IgD-negative memory B cell (primary cell): ENCODE data around the gene PTPN4. TPM values are rescaled to one million over a fixed set of nuclear protein-coding genes. Genes with fewer than 3 reads are reported as not detected.

Source experiments
- H3K27ac Mint-ChIP-seq, 3 donors: one replicate each; pipeline ENCODE4 v1.8.0; 2020 to 2022; ENCODE audit warnings: mild to moderate bottlenecking in 3 of 3, mixed read lengths in 3 of 3, moderate library complexity in 1 of 3
- H3K27me3 Mint-ChIP-seq: one replicate; pipeline ENCODE4 v1.8.0; 2021; ENCODE audit warnings: mixed read lengths
- H3K36me3 Mint-ChIP-seq: one replicate; pipeline ENCODE4 v1.8.0; 2020; ENCODE audit warnings: mild to moderate bottlenecking, mixed read lengths
- H3K4me1 Mint-ChIP-seq, 3 donors: one replicate each; pipeline ENCODE4 v1.8.0; 2020 to 2022; ENCODE audit warnings: mixed read lengths in 3 of 3, mild to moderate bottlenecking in 1 of 3
- H3K4me3 Mint-ChIP-seq, 4 donors: one replicate each; pipeline ENCODE4 v1.8.0; 2020 to 2022; ENCODE audit warnings: mild to moderate bottlenecking in 4 of 4, mixed read lengths in 4 of 4, moderate library complexity in 3 of 4
- H3K9me3 Mint-ChIP-seq, 3 donors: one replicate each; pipeline ENCODE4 v1.8.0; 2020 to 2021; ENCODE audit warnings: mixed read lengths in 3 of 3, mild to moderate bottlenecking in 1 of 3
- polyA plus RNA-seq: library from polyadenylated mRNA; unstranded; fragments of 300-500 nt; fragmentation: Illumina TruSeq; gene quantifications from one replicate; pipeline ENCODE4 v1.2.3, GENCODE V29; 2021

PTPN4 gene
- polyA plus RNA-seq, 1 donor from 2014 or later, result 21.4 TPM

DNA sequence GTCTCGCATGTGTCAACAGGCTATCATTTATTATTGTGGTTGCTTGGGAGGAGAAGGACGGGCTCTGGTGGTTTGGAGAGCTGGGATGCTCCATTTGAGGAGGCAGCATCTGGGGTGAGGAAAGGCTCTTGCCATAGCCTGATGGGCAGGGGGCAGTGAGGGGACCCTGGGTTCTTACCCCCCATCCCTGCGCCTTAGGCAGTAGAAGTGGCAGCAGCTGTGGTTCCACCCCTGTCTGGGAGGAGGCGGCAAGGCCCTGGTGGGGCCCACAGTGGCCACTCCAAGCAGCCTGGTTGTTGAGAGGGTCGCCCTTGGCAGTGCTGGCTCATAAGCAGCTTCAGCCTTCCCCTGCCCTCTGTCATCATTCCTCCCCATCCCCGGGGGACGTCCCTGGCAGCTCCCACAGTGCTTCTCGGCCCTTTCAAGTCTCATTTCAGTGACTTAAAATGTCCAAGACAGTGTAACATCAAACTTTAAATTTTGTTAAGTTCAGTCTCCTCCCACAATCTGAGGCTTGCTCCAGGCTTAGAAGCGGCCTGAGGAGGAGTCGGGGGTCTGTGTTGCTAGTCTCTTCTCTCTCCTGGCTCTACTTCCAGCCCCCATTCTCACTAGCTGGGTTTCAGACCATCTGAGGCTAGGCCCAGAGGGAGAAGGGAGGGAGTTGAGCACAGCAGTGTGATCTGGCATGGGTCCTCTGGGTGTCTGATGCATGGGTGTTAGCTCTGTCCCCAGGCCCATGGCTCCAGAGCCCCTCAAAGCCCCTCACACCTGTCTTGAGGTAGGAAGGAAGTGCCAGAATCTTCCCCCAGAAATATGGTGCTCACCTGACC is 34.9 kb upstream of the PTPN4 start:
- no peak overlapping the region for H3K4me3 Mint-ChIP-seq
- H3K27me3 Mint-ChIP-seq, result peaks cover 4% of the 10 kb centered on the region
- no peak overlapping the region for H3K27ac Mint-ChIP-seq
- H3K36me3 Mint-ChIP-seq, result peaks cover 4% of the 10 kb centered on the region
- H3K9me3 Mint-ChIP-seq, result no peaks in the 10 kb centered on the region
- no peaks in the 10 kb centered on the region for H3K4me1 Mint-ChIP-seq

DNA sequence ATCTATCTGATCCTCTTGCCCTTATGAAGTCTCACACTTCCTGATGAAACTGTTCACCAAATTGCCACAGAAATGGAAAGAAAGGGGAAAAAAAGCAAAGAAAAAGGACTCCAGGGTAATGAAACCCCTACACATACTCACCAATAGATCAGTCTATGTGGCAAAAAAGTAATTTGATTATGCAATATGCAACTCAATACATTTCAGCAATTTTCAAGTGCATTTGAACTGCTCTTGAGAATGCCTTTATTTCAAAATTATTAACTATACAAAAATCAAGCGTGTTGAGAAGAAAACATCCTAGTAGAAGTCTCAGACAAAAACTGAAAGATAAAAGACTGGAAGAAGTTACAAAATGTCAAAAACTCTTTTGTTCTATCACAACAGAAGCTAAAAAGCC is 32.2 kb upstream of the PTPN4 start:
- Mint-ChIP-seq H3K9me3 (peaks cover 0 to 3% (median 0%) of the 10 kb centered on the region in 3 donors), H3K27ac (no peak overlapping the region), H3K27me3 (peaks cover 7% of the 10 kb centered on the region), H3K4me1 (no peaks in the 10 kb centered on the region), H3K4me3 (no peak overlapping the region), H3K36me3 (peaks cover 3% of the 10 kb centered on the region)

DNA sequence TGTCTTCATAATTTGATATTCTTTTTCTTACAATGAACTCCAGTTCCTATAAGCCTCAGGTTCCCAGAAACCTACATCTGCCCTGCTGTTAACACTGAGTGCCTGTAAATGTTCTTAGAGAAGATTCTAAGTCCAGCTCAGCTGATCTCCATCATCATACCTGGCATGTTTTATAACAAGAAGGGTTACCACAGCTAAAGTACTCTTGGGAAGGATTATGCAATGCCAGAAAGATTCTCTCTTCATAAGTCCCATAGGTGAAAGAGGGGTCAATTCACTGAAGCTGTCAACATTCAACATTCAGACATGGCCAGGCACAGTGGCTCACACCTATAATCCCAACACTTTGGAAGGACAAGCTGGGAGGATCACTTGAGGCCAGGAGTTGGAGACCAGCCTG is 31.3 kb upstream of the PTPN4 start:
- Mint-ChIP-seq H3K9me3 (peaks cover 0 to 4% (median 0%) of the 10 kb centered on the region in 3 donors), H3K36me3 (peaks cover 3% of the 10 kb centered on the region), H3K27ac (no peak overlapping the region), H3K4me1 (no peaks in the 10 kb centered on the region), H3K27me3 (peaks cover 7% of the 10 kb centered on the region), H3K4me3 (no peak overlapping the region)

GRCh38 chr2:119730671-119731177 is 29.0 kb upstream of the PTPN4 start:
- H3K27ac Mint-ChIP-seq, result no peak overlapping the region
- H3K27me3 Mint-ChIP-seq, result peaks cover 8% of the 10 kb centered on the region
- no peaks in the 10 kb centered on the region for H3K36me3 Mint-ChIP-seq
- peaks cover 0 to 4% (median 0%) of the 10 kb centered on the region in 3 donors for H3K9me3 Mint-ChIP-seq
- H3K4me3 Mint-ChIP-seq, result no peak overlapping the region
- H3K4me1 Mint-ChIP-seq, result peaks cover 0 to 2% (median 0%) of the 10 kb centered on the region in 3 donors

DNA sequence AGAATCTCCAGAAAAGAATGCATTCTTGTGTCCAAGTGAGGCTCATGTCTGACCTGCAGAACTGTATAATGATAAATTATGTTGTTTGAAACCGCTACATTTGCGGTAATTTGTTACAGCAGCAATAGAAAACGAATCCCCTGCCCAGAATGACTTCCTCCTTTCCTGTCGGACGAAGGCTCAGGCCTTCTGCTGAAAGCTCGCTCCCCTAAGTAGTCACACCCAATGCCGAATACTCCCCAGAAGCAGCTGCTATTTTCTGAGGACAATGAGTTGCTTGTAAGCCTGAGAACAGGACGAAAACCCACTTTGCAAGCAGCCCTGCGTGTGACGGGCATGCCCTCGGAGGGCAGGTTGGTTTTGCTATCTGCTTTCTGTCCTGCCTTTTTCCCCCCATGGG is 27.7 kb upstream of the PTPN4 start:
- peaks cover 10% of the 10 kb centered on the region for H3K27me3 Mint-ChIP-seq
- peaks cover 0 to 4% (median 0%) of the 10 kb centered on the region in 3 donors for H3K9me3 Mint-ChIP-seq
- peaks cover 0 to 2% (median 0%) of the 10 kb centered on the region in 3 donors for H3K4me1 Mint-ChIP-seq
- H3K4me3 Mint-ChIP-seq, result no peak overlapping the region
- peak overlapping the region in 1 of 3 donors; percentile 36 for H3K27ac Mint-ChIP-seq
- H3K36me3 Mint-ChIP-seq, result no peaks in the 10 kb centered on the region

DNA sequence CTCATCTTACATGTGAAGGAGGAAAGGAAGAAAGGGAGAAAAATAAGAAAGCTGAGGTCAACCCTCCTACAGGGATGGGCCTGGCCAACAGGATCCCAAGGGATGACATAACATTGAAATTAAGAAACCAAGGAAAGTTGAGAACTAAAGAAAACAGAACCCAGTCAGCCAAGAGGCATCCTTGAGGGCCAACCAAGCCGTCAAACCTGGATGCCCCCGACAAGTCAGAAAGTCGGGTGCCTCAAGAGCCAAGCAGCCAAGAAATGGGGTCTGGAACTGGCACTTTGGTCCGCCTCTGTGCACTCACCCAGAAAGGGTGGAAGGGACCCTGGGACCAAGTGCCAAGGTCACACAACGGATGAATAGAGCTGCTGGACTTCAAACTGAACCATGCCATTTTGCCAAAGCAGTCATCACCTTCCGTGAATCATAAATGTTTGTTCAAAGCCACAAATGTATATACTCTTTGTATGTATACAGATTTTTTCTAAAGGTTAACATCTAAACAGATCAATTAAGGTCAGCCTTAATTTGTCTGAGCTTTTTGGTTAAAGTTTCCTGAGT is 27.0 kb upstream of the PTPN4 start:
- Mint-ChIP-seq H3K4me1 (peaks cover 0 to 2% (median 0%) of the 10 kb centered on the region in 3 donors), H3K9me3 (peaks cover 0 to 4% (median 0%) of the 10 kb centered on the region in 3 donors), H3K36me3 (no peaks in the 10 kb centered on the region)

GRCh38 chr2:119734047-119734446 is 25.7 kb upstream of the PTPN4 start:
- H3K27me3 Mint-ChIP-seq, result peaks cover 9% of the 10 kb centered on the region
- no peaks in the 10 kb centered on the region for H3K36me3 Mint-ChIP-seq
- peaks cover 0 to 2% (median 0%) of the 10 kb centered on the region in 3 donors for H3K4me1 Mint-ChIP-seq
- H3K4me3 Mint-ChIP-seq, result no peak overlapping the region
- no peak overlapping the region for H3K27ac Mint-ChIP-seq
- H3K9me3 Mint-ChIP-seq, result peaks cover 0 to 4% (median 0%) of the 10 kb centered on the region in 3 donors

More for the DNA sequence above, 27.0 kb upstream of the PTPN4 start:
- Mint-ChIP-seq H3K4me3 (no peak overlapping the region), H3K27me3 (peaks cover 11% of the 10 kb centered on the region), H3K27ac (no peak overlapping the region)

DNA sequence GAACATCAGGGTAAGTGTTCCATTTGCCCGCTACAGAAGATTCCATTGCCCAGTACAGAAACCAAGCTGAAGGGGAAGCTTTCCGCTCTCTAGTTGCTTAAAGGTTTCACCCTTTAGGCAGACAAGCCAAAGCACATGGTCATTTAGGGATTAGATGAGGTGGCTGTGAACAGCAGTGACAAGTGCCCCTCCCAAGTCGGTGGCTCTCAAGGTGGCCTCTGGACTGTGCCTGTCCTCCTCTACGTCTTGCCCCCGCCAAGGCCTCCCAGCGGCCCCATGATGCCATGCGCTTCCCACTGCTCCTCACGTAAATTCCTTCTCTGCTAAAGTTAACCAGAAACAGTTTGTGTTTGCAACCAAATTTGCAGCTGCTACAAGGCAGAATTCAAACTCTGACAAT is 24.2 kb upstream of the PTPN4 start:
- Mint-ChIP-seq H3K36me3 (no peaks in the 10 kb centered on the region), H3K27me3 (peaks cover 12% of the 10 kb centered on the region), H3K9me3 (peaks cover 0 to 4% (median 0%) of the 10 kb centered on the region in 3 donors), H3K4me1 (peaks cover 0 to 2% (median 0%) of the 10 kb centered on the region in 3 donors), H3K27ac (no peak overlapping the region), H3K4me3 (no peak overlapping the region)

DNA sequence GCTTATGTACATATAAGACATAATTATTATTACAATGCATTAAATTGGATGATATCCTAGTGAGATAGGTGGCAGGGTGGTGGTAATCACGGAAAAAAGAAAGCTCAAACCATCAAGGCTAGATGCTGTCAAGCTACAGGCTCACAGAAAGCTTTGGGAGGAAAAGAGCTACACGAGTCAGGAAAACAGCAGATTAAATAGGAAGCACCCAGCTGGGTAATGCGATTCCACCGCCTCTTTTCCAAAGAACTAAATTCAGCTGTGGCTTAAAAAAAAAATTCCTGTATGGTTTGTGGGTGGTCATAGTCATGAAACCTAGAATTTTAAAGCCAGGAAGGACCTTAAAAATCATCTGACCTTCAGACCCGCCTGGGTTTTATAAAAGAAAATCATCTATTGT is 23.7 kb upstream of the PTPN4 start:
- Mint-ChIP-seq H3K4me1 (peaks cover 0 to 2% (median 0%) of the 10 kb centered on the region in 3 donors), H3K36me3 (no peaks in the 10 kb centered on the region), H3K27ac (no peak overlapping the region), H3K27me3 (peaks cover 11% of the 10 kb centered on the region), H3K9me3 (peaks cover 0 to 4% (median 0%) of the 10 kb centered on the region in 3 donors), H3K4me3 (no peak overlapping the region)

DNA sequence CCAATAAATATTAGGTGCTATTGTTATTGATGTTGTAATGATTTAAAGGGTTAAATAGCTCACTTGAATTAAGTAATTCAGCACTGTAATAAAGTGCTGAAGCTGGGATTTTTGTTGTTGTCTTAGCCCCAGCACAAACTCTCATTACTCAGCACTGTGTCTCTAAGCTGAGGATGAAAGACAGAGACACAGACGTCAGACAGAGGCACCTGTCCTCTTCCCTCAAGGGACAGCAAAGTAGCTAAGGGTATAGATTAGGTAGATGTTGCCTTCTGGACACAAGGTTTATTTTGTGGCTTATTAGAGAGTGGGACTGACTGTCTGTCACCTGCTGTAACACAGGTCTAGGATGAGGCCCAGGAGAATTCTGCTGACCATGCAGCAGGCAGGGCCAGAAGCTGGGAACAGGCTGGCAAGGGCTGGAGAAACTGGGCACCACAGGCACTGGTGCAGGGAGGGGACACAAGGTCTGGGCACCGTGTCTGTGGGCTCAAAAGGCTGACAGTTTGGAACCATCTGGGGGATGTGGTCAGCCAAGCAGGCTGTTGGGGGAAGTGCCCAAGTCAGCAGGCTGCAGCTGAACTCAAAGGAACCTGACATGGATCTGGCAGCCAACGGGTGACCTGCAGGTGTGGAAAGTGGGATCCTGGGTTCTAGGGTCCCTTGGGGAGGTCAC is 20.0 kb upstream of the PTPN4 start:
- Mint-ChIP-seq H3K27me3 (peaks cover 12% of the 10 kb centered on the region), H3K36me3 (no peaks in the 10 kb centered on the region), H3K4me1 (no peaks in the 10 kb centered on the region), H3K27ac (no peak overlapping the region), H3K4me3 (no peak overlapping the region), H3K9me3 (no peaks in the 10 kb centered on the region)

- peaks cover 15% of the 10 kb centered on the region for H3K27me3 Mint-ChIP-seq
- H3K9me3 Mint-ChIP-seq, result no peaks in the 10 kb centered on the region
- no peak overlapping the region for H3K4me3 Mint-ChIP-seq
- no peaks in the 10 kb centered on the region for H3K4me1 Mint-ChIP-seq
- H3K27ac Mint-ChIP-seq, result no peak overlapping the region
- no peaks in the 10 kb centered on the region for H3K36me3 Mint-ChIP-seq
Measured at GRCh38 chr2:119741001-119741400, 18.7 kb upstream of the PTPN4 start.

GRCh38 chr2:119741868-119742267 is 17.9 kb upstream of the PTPN4 start:
- Mint-ChIP-seq H3K27ac (no peak overlapping the region), H3K36me3 (no peaks in the 10 kb centered on the region), H3K9me3 (no peaks in the 10 kb centered on the region), H3K4me3 (no peak overlapping the region), H3K4me1 (no peaks in the 10 kb centered on the region), H3K27me3 (peaks cover 16% of the 10 kb centered on the region)

- no peak overlapping the region for H3K4me3 Mint-ChIP-seq
- no peak overlapping the region for H3K27ac Mint-ChIP-seq
- no peaks in the 10 kb centered on the region for H3K36me3 Mint-ChIP-seq
- peaks cover 14% of the 10 kb centered on the region for H3K27me3 Mint-ChIP-seq
- no peaks in the 10 kb centered on the region for H3K9me3 Mint-ChIP-seq
- H3K4me1 Mint-ChIP-seq, result no peaks in the 10 kb centered on the region
Measured at GRCh38 chr2:119744335-119744939, 15.3 kb upstream of the PTPN4 start.

DNA sequence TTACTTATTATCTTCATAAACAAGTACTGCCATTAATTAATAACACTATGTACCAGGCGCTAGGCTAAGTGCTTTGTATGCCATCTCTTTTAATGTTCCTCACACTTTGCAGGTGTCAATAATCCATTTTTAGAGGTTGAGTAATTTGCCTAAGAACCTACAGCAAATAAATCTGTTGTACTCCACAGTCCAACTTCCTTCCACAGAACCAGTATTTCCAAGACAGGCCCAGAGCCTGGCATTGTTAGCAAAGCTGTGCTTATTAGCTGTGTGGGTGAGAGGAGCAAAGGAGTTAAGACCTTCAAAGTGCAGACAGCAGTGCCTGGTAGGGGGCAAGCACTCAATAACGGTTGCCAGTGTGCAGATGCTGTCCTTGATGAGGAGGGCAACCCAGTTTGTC is 14.2 kb upstream of the PTPN4 start:
- Mint-ChIP-seq H3K4me1 (no peaks in the 10 kb centered on the region), H3K4me3 (no peak overlapping the region), H3K9me3 (no peaks in the 10 kb centered on the region), H3K36me3 (no peaks in the 10 kb centered on the region), H3K27me3 (peaks cover 13% of the 10 kb centered on the region), H3K27ac (no peak overlapping the region)
